ENCODE data around the gene EFNA1.
"Not testable (repeated sequence)": the region's sequence is repeated elsewhere in the genome, so short reads cannot be mapped to it uniquely, and the experiment has no call there.

DNA sequence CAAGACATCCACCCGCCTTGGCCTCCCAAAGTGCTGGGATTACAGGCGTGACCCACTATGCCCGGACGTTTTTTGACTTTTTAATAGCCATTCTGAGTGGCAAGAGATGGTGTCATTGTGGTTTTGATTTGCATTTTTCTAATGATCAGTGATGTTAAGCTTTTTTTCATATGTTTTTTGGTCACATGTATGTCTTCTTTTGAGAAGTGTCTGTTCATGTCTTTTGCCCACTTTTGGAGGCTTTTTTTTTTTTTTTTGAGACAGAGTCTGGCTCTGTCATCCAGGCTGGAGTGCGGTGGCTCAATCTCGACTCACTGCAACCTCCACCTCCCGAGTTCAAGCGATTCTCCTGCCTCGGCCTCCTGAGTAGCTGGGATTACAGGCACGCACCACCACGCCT, 36.9 kb downstream of the EFNA1 start:
- TF ChIP-seq POLR2A (IDR thresholded peaks at IDR 0.05): not testable (repeated sequence)
- TF ChIP-seq, protein P1, sequence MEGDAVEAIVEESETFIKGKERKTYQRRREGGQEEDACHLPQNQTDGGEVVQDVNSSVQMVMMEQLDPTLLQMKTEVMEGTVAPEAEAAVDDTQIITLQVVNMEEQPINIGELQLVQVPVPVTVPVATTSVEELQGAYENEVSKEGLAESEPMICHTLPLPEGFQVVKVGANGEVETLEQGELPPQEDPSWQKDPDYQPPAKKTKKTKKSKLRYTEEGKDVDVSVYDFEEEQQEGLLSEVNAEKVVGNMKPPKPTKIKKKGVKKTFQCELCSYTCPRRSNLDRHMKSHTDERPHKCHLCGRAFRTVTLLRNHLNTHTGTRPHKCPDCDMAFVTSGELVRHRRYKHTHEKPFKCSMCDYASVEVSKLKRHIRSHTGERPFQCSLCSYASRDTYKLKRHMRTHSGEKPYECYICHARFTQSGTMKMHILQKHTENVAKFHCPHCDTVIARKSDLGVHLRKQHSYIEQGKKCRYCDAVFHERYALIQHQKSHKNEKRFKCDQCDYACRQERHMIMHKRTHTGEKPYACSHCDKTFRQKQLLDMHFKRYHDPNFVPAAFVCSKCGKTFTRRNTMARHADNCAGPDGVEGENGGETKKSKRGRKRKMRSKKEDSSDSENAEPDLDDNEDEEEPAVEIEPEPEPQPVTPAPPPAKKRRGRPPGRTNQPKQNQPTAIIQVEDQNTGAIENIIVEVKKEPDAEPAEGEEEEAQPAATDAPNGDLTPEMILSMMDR (IDR thresholded peaks at IDR 0.05): not testable (repeated sequence)
